ENCODE data around the gene PFN2.

DNA sequence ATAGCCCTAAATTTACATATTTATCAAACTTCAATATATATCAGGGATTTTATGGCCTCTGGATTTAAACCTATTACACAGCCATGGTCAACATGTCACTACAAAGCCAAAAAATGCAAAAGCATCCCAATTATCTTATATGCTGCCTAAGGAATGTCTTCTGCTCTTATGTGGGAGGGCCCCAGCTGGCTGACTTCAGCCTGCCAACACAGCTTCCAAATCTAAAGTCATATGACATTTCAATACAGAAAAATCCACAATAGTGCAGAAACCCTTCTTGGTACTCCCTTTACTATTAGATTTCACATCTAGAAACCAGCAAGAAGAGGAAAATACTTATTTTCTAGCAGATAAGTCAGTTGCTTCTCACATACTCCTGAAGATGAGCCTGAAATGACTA is 6.4 kb downstream of the PFN2 start:
- TF ChIP-seq, protein P1, sequence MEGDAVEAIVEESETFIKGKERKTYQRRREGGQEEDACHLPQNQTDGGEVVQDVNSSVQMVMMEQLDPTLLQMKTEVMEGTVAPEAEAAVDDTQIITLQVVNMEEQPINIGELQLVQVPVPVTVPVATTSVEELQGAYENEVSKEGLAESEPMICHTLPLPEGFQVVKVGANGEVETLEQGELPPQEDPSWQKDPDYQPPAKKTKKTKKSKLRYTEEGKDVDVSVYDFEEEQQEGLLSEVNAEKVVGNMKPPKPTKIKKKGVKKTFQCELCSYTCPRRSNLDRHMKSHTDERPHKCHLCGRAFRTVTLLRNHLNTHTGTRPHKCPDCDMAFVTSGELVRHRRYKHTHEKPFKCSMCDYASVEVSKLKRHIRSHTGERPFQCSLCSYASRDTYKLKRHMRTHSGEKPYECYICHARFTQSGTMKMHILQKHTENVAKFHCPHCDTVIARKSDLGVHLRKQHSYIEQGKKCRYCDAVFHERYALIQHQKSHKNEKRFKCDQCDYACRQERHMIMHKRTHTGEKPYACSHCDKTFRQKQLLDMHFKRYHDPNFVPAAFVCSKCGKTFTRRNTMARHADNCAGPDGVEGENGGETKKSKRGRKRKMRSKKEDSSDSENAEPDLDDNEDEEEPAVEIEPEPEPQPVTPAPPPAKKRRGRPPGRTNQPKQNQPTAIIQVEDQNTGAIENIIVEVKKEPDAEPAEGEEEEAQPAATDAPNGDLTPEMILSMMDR (IDR thresholded peaks at IDR 0.05 in 8 of 11, conservative IDR thresholded peaks at IDR 0.05 in 3 of 11) = no peak
- TF ChIP-seq POLR2A (IDR thresholded peaks at IDR 0.05) = no peak
- no peak for TF ChIP-seq POLR2AphosphoS5 (IDR thresholded peaks at IDR 0.05)
